Body of pancreas (tissue), 4 donors: Measurements from ENCODE around the gene MRPL4.
A peak's percentile ranks its signal among the peaks of the same experiment; 100 is the strongest.

Experiments used
- POLR2A ChIP-seq, 3 donors: fragments of 450-650 bp; IDR thresholded peaks; one replicate each; pipeline ENCODE4 v1.6.1; 2016; ENCODE audit warnings: antibody characterized with exemption in 3 of 3, mild to moderate bottlenecking in 2 of 3
- TF ChIP-seq, protein P1 (sequence below), 7 experiments: fragments of 450-650 bp in 4 of 7; fragments of 200-600 bp in 3 of 7; sonication (generic) in 3 of 7; IDR thresholded peaks; one replicate each; pipeline ENCODE4 v1.5.1; 2016 to 2019; ENCODE audit warnings: antibody characterized with exemption in 7 of 7

DNA sequence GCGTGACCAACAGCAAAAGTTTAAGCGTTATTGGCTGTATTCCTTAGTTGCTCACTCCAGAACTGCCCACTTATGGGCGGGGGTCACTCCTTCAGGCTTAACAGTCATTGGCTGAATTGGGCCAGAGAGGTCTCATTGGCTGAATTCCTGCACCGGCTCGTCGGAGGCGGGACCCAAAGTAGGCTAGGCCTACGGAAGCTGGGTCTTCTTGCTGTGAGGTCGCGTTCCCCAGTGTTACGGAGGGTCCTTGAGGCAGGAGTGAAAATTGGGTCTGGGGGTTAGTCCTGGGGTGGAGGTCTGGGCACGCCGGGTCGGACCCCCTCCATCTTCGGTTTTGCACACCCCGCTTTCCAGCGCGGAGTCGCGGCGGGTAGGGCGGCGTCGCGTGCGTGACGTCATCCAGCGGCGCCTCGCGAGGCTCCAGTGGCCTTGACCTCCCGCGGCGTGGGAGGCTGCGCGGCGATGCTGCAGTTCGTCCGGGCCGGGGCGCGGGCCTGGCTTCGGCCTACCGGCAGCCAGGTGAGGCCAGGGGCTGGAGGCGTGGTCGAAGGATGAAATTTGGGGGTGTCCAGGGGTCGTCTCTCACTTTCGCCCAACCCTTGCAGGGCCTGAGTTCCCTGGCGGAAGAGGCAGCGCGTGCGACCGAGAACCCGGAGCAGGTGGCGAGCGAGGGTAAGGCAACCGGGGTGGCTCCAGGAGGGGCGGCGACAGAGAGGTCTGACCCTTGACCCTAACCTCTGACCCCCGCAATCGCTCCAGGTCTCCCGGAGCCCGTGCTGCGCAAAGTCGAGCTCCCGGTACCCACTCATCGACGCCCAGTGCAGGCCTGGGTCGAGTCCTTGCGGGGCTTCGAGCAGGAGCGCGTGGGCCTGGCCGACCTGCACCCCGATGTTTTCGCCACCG, at the start of gene MRPL4:
- TF ChIP-seq POLR2A (IDR thresholded peaks at IDR 0.05) = peak in 2 of 3 donors; percentile 60 to 68
- TF ChIP-seq, protein P1, sequence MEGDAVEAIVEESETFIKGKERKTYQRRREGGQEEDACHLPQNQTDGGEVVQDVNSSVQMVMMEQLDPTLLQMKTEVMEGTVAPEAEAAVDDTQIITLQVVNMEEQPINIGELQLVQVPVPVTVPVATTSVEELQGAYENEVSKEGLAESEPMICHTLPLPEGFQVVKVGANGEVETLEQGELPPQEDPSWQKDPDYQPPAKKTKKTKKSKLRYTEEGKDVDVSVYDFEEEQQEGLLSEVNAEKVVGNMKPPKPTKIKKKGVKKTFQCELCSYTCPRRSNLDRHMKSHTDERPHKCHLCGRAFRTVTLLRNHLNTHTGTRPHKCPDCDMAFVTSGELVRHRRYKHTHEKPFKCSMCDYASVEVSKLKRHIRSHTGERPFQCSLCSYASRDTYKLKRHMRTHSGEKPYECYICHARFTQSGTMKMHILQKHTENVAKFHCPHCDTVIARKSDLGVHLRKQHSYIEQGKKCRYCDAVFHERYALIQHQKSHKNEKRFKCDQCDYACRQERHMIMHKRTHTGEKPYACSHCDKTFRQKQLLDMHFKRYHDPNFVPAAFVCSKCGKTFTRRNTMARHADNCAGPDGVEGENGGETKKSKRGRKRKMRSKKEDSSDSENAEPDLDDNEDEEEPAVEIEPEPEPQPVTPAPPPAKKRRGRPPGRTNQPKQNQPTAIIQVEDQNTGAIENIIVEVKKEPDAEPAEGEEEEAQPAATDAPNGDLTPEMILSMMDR (IDR thresholded peaks at IDR 0.05) = peak in 1 of 7 experiments; percentile 16
